ENCODE measurements around the gene GPR176.

GRCh38 chr15:39864116-39864515 is 56.0 kb downstream of the GPR176 start:
- TF ChIP-seq CTCF (IDR thresholded peaks at IDR 0.05) = no peak
- TF ChIP-seq EZH2phosphoT487 (IDR thresholded peaks at IDR 0.05) = no peak

All from neural progenitor cell (in vitro differentiated cells).